GM23248 (cell line): ENCODE measurements around the gene DGAT2.

Experiments
- EZH2 ChIP-seq: fragments of 200-600 bp; sonication (generic); IDR thresholded peaks from 2 replicates; pipeline ENCODE4 v1.6.1; 2018; ENCODE audit warnings: antibody characterized with exemption, mild to moderate bottlenecking; ENCODE audit not compliant: insufficient read depth, poor library complexity, severe bottlenecking
- EZH2phosphoT487 ChIP-seq: fragments of 200-600 bp; sonication (generic); IDR thresholded peaks from 2 replicates; pipeline ENCODE4 v1.6.1; 2018; ENCODE audit warnings: antibody characterized with exemption, moderate library complexity, mild to moderate bottlenecking, low read depth; ENCODE audit not compliant: insufficient read depth

GRCh38 chr11:75820645-75821044 is 52.1 kb downstream of the DGAT2 start:
- TF ChIP-seq EZH2 (no peak), EZH2phosphoT487 (no peak)
